ENCODE results near the gene CASZ1.

The CASZ1 gene

GRCh38 chr1:10816233-10816632 is 19.8 kb upstream of the CASZ1 start:
- Histone ChIP-seq H3K27ac (no peak overlapping the region), H3K4me2 (no peak overlapping the region), H3K27me3 (ENCODE audit: insufficient read depth, low read depth) (peaks cover 97% of the 10 kb centered on the region), H2AFZ (ENCODE audit: low read depth) (no peak overlapping the region), H3K4me3 (IDR thresholded peaks at IDR 0.05; ENCODE audit: insufficient read depth, low read depth, low read length) (no peak overlapping the region), H4K20me1 (ENCODE audit: insufficient read depth) (no peaks in the 10 kb centered on the region), H3K9ac (no peak overlapping the region), H3K4me1 (ENCODE audit: low read depth, poor library complexity, severe bottlenecking) (no peaks in the 10 kb centered on the region), H3K79me2 (ENCODE audit: insufficient read depth, low read depth) (no peaks in the 10 kb centered on the region), H3K36me3 (ENCODE audit: insufficient read depth) (no peaks in the 10 kb centered on the region)
- TF ChIP-seq, protein P1, sequence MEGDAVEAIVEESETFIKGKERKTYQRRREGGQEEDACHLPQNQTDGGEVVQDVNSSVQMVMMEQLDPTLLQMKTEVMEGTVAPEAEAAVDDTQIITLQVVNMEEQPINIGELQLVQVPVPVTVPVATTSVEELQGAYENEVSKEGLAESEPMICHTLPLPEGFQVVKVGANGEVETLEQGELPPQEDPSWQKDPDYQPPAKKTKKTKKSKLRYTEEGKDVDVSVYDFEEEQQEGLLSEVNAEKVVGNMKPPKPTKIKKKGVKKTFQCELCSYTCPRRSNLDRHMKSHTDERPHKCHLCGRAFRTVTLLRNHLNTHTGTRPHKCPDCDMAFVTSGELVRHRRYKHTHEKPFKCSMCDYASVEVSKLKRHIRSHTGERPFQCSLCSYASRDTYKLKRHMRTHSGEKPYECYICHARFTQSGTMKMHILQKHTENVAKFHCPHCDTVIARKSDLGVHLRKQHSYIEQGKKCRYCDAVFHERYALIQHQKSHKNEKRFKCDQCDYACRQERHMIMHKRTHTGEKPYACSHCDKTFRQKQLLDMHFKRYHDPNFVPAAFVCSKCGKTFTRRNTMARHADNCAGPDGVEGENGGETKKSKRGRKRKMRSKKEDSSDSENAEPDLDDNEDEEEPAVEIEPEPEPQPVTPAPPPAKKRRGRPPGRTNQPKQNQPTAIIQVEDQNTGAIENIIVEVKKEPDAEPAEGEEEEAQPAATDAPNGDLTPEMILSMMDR (conservative IDR thresholded peaks at IDR 0.05; ENCODE audit: low read depth, low read length) = no peak

GRCh38 chr1:10815858-10816195 is 19.4 kb upstream of the CASZ1 start:
- Histone ChIP-seq H3K4me1 (ENCODE audit: low read depth, poor library complexity, severe bottlenecking) (no peaks in the 10 kb centered on the region), H3K4me3 (IDR thresholded peaks at IDR 0.05; ENCODE audit: insufficient read depth, low read depth, low read length) (no peak overlapping the region), H4K20me1 (ENCODE audit: insufficient read depth) (no peaks in the 10 kb centered on the region), H3K27me3 (ENCODE audit: insufficient read depth, low read depth) (peaks cover 97% of the 10 kb centered on the region), H3K79me2 (ENCODE audit: insufficient read depth, low read depth) (no peaks in the 10 kb centered on the region), H2AFZ (ENCODE audit: low read depth) (no peak overlapping the region), H3K9ac (no peak overlapping the region), H3K27ac (no peak overlapping the region), H3K4me2 (no peak overlapping the region), H3K36me3 (ENCODE audit: insufficient read depth) (no peaks in the 10 kb centered on the region)
- TF ChIP-seq, protein P1 (conservative IDR thresholded peaks at IDR 0.05; ENCODE audit: low read depth, low read length) = no peak

GRCh38 chr1:10814976-10815857 is 18.8 kb upstream of the CASZ1 start:
- H3K79me2 ChIP-seq (ENCODE audit: insufficient read depth, low read depth) = no peaks in the 10 kb centered on the region
- no peaks in the 10 kb centered on the region for H3K36me3 ChIP-seq (ENCODE audit: insufficient read depth)
- no peaks in the 10 kb centered on the region for H3K4me1 ChIP-seq (ENCODE audit: low read depth, poor library complexity, severe bottlenecking)
- no peak overlapping the region for H3K9ac ChIP-seq
- H4K20me1 ChIP-seq (ENCODE audit: insufficient read depth) = no peaks in the 10 kb centered on the region
- no peak overlapping the region for H3K27ac ChIP-seq
- peaks cover 97% of the 10 kb centered on the region for H3K27me3 ChIP-seq (ENCODE audit: insufficient read depth, low read depth)
- TF ChIP-seq, protein P1 (conservative IDR thresholded peaks at IDR 0.05; ENCODE audit: low read depth, low read length) = no peak
- H2AFZ ChIP-seq (ENCODE audit: low read depth) = no peak overlapping the region
- H3K4me3 ChIP-seq (IDR thresholded peaks at IDR 0.05; ENCODE audit: insufficient read depth, low read depth, low read length) = no peak overlapping the region
- no peak overlapping the region for H3K4me2 ChIP-seq

DNA sequence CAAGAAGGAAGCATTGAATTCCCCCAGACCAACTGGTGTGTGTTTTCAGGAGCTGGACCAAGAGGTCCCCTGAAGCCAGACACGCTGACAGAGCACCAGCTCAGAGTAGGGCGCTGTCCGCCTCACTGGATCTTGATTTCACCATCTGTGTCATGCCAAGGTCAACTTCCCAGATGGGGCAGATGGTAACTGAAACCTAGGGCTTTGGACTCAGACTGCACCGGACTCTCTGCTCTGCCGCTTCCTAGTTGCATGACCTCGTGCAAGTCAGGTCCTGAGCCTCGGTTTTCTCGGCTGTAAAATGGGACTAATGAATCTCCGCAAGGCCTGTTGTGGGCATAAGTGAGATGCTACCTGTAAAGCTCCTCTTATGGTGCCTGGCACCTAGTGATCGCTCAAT is 17.9 kb upstream of the CASZ1 start:
- Histone ChIP-seq H3K4me1 (ENCODE audit: low read depth, poor library complexity, severe bottlenecking) (no peaks in the 10 kb centered on the region), H3K27me3 (ENCODE audit: insufficient read depth, low read depth) (peaks cover 97% of the 10 kb centered on the region), H3K4me3 (IDR thresholded peaks at IDR 0.05; ENCODE audit: insufficient read depth, low read depth, low read length) (no peak overlapping the region), H3K79me2 (ENCODE audit: insufficient read depth, low read depth) (no peaks in the 10 kb centered on the region), H3K4me2 (no peak overlapping the region), H3K27ac (no peak overlapping the region), H3K9ac (no peak overlapping the region), H2AFZ (ENCODE audit: low read depth) (no peak overlapping the region), H3K36me3 (ENCODE audit: insufficient read depth) (no peaks in the 10 kb centered on the region), H4K20me1 (ENCODE audit: insufficient read depth) (no peaks in the 10 kb centered on the region)
- TF ChIP-seq, protein P1 (conservative IDR thresholded peaks at IDR 0.05; ENCODE audit: low read depth, low read length) = no peak
